ENCODE data around the gene GPATCH8.

GRCh38 chr17:44527954-44528353 lies 24.7 kb upstream of the GPATCH8 start:
- TF ChIP-seq CTCF (conservative IDR thresholded peaks at IDR 0.05) (no peak), ZFX (IDR thresholded peaks at IDR 0.05) (no peak)
